CD14-positive monocyte (primary cell): Measurements from ENCODE around the gene CD302. TPM values are rescaled to one million over a fixed set of nuclear protein-coding genes. Genes with fewer than 3 reads are reported as not detected.

Experiments used
- DNase-seq, 3 donors: peaks; one replicate each; pipeline ENCODE4 v3.0.0-alpha.2; 2011 to 2022
- H2AFZ ChIP-seq: 2 replicates; pipeline ENCODE4 v1.6.0; 2012; ENCODE audit warnings: mild to moderate bottlenecking, low read depth, low read length, inconsistent platforms; ENCODE audit not compliant: insufficient read depth, poor library complexity, severe bottlenecking
- H3K27ac ChIP-seq, 2 donors: 1 replicate in 1 of 2; 2 replicates in 1 of 2; pipeline ENCODE4 v1.5.1; 2012 to 2013; ENCODE audit warnings: low read length in 2 of 2, control low read depth in 1 of 2, inconsistent platforms in 1 of 2, low read depth in 1 of 2, mild to moderate bottlenecking in 1 of 2
- H3K27me3 ChIP-seq, 2 donors: one replicate each; pipeline versions ENCODE4 v1.6.0 to v1.6.1; 2011 to 2013; ENCODE audit warnings: low read length in 2 of 2; ENCODE audit not compliant: control insufficient read depth in 2 of 2, insufficient read depth in 2 of 2
- H3K36me3 ChIP-seq, 2 donors: replicated peaks in 1 of 2; 1 replicate in 1 of 2; 2 replicates in 1 of 2; pipeline versions ENCODE4 v1.5.1 to v1.6.1; 2012 to 2013; ENCODE audit warnings: low read length in 2 of 2, control low read depth in 1 of 2, inconsistent platforms in 1 of 2, mild to moderate bottlenecking in 1 of 2; ENCODE audit not compliant: insufficient read depth in 2 of 2, control insufficient read depth in 1 of 2
- H3K4me1 ChIP-seq, 2 donors: 1 replicate in 1 of 2; 2 replicates in 1 of 2; pipeline versions ENCODE4 v1.5.1 to v1.6.1; 2012 to 2013; ENCODE audit warnings: low read length in 2 of 2, control low read depth in 1 of 2, inconsistent platforms in 1 of 2, mild to moderate bottlenecking in 1 of 2, moderate library complexity in 1 of 2; ENCODE audit not compliant: insufficient read depth in 2 of 2, control insufficient read depth in 1 of 2
- H3K4me2 ChIP-seq: replicated peaks from 2 replicates; pipeline ENCODE3; 2012; ENCODE audit warnings: low read length, moderate library complexity, mild to moderate bottlenecking; ENCODE audit not compliant: poor library complexity, severe bottlenecking; ENCODE audit errors: extremely low read depth
- H3K4me3 ChIP-seq, 3 experiments: fragments of 200-600 bp in 1 of 3; sonication (generic) in 1 of 3; replicated peaks in 1 of 3; 1 replicate in 2 of 3; 2 replicates in 1 of 3; pipeline ENCODE4 v1.5.1; 2011 to 2013; ENCODE audit warnings: low read length in 3 of 3, mild to moderate bottlenecking in 3 of 3, control low read depth in 2 of 3, low read depth in 2 of 3, inconsistent platforms in 1 of 3, moderate library complexity in 1 of 3
- H3K79me2 ChIP-seq: 2 replicates; pipeline ENCODE4 v1.6.0; 2012; ENCODE audit warnings: mild to moderate bottlenecking, control low read depth, inconsistent platforms, low read length, moderate library complexity; ENCODE audit not compliant: insufficient read depth
- H3K9ac ChIP-seq: 2 replicates; pipeline ENCODE4 v1.6.0; 2017; ENCODE audit warnings: low read length, mild to moderate bottlenecking; ENCODE audit not compliant: insufficient read depth, poor library complexity, severe bottlenecking
- H3K9me3 ChIP-seq, 2 donors: replicated peaks in 1 of 2; 1 replicate in 1 of 2; 2 replicates in 1 of 2; pipeline versions ENCODE4 v1.5.1 to v1.6.1; 2012 to 2013; ENCODE audit warnings: low read length in 2 of 2, control low read depth in 1 of 2; ENCODE audit not compliant: control insufficient read depth in 1 of 2, insufficient read depth in 1 of 2
- H4K20me1 ChIP-seq: 2 replicates; pipeline ENCODE4 v1.6.0; 2012; ENCODE audit warnings: mild to moderate bottlenecking, low read length, control low read depth, moderate library complexity; ENCODE audit not compliant: insufficient read depth
- H3K27ac Mint-ChIP-seq, 7 donors: one replicate each; pipeline ENCODE4 v1.8.0; 2020; ENCODE audit warnings: mild to moderate bottlenecking in 7 of 7, mixed read lengths in 7 of 7, moderate library complexity in 6 of 7, inconsistent platforms in 2 of 7
- H3K27me3 Mint-ChIP-seq, 3 donors: one replicate each; pipeline ENCODE4 v1.8.0; 2021 to 2022; ENCODE audit warnings: low read depth in 3 of 3, mild to moderate bottlenecking in 3 of 3, mixed read lengths in 3 of 3, moderate library complexity in 3 of 3, inconsistent platforms in 1 of 3
- H3K36me3 Mint-ChIP-seq, 2 donors: one replicate each; pipeline ENCODE4 v1.8.0; 2020; ENCODE audit warnings: mixed read lengths in 2 of 2, inconsistent platforms in 1 of 2, mild to moderate bottlenecking in 1 of 2
- H3K4me1 Mint-ChIP-seq: one replicate; pipeline ENCODE4 v1.8.0; 2020; ENCODE audit warnings: mild to moderate bottlenecking, mixed read lengths
- H3K4me3 Mint-ChIP-seq, 2 donors: one replicate each; pipeline ENCODE4 v1.8.0; 2020; ENCODE audit warnings: mild to moderate bottlenecking in 2 of 2, mixed read lengths in 2 of 2, moderate library complexity in 1 of 2
- H3K9me3 Mint-ChIP-seq, 7 donors: one replicate each; pipeline ENCODE4 v1.8.0; 2020 to 2022; ENCODE audit warnings: mixed read lengths in 7 of 7, mild to moderate bottlenecking in 6 of 7, moderate library complexity in 6 of 7, inconsistent platforms in 2 of 7
- WGBS: methylation state at CpG from one replicate; pipeline ENCODE4 v1.1.5; 2013; ENCODE audit warnings: missing lambda C conversion rate; ENCODE audit not compliant: insufficient coverage; 5-methylcytosine and 5-hydroxymethylcytosine counted together
- intact Hi-C, 2 donors: fragments of 100-400 bp; cut with micrococcal nuclease; formaldehyde crosslinking; loops; one replicate each; pipeline versions ENCODE4 v1.15.0 to v1.15.1; 2023
- polyA plus RNA-seq, 3 donors: library from polyadenylated mRNA; depleted of rRNA in 1 of 3; unstranded in 2 of 3; stranded (reverse) in 1 of 3; fragments of 300-500 nt in 2 of 3; fragments of >200 nt in 1 of 3; fragmentation: Illumina TruSeq in 2 of 3; gene quantifications; 1 replicate in 2 of 3; 2 replicates in 1 of 3; pipeline ENCODE4 v1.2.3, GENCODE V29; 2012 to 2021
- TF ChIP-seq, protein P1 (sequence below): fragments of 200-600 bp; IDR thresholded peaks from one replicate; pipeline ENCODE4 v1.8.0; 2022; ENCODE audit warnings: antibody characterized with exemption, mild to moderate bottlenecking

The CD302 gene
- polyA plus RNA-seq, 3 donors, result 90.3 to 214 (median 146) TPM

GRCh38 chr2:159769147-159769546 is 28.9 kb downstream of the CD302 start:
- no peak overlapping the region for H3K9ac ChIP-seq
- no peaks in the 10 kb centered on the region for H3K27me3 Mint-ChIP-seq
- TF ChIP-seq, protein P1, sequence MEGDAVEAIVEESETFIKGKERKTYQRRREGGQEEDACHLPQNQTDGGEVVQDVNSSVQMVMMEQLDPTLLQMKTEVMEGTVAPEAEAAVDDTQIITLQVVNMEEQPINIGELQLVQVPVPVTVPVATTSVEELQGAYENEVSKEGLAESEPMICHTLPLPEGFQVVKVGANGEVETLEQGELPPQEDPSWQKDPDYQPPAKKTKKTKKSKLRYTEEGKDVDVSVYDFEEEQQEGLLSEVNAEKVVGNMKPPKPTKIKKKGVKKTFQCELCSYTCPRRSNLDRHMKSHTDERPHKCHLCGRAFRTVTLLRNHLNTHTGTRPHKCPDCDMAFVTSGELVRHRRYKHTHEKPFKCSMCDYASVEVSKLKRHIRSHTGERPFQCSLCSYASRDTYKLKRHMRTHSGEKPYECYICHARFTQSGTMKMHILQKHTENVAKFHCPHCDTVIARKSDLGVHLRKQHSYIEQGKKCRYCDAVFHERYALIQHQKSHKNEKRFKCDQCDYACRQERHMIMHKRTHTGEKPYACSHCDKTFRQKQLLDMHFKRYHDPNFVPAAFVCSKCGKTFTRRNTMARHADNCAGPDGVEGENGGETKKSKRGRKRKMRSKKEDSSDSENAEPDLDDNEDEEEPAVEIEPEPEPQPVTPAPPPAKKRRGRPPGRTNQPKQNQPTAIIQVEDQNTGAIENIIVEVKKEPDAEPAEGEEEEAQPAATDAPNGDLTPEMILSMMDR, result no peak
- H3K4me1 ChIP-seq, result no peaks in the 10 kb centered on the region
- no CpG with 5 or more reads among the region's 3 CpGs for WGBS
- H3K27ac ChIP-seq, result peak overlapping the region in 1 of 2 donors; percentile 24
- H3K4me1 Mint-ChIP-seq, result no peaks in the 10 kb centered on the region
- DNase-seq, result no peak
- no peaks in the 10 kb centered on the region for H3K9me3 ChIP-seq
- no peak overlapping the region for H3K4me2 ChIP-seq
- H3K79me2 ChIP-seq, result peaks cover 36% of the 10 kb centered on the region
- no peaks in the 10 kb centered on the region for H3K9me3 Mint-ChIP-seq
- no peaks in the 10 kb centered on the region for H3K27me3 ChIP-seq
- H3K36me3 Mint-ChIP-seq, result peaks cover 57 to 60% of the 10 kb centered on the region in 2 donors
- peak overlapping the region in 2 of 7 donors; percentile 51 to 60 for H3K27ac Mint-ChIP-seq
- H3K4me3 Mint-ChIP-seq, result no peak overlapping the region
- H4K20me1 ChIP-seq, result peaks cover 96% of the 10 kb centered on the region
- H2AFZ ChIP-seq, result no peak overlapping the region
- no peak overlapping the region for H3K4me3 ChIP-seq
- H3K36me3 ChIP-seq, result peaks cover 62 to 94% of the 10 kb centered on the region in 2 donors
- intact Hi-C loops, result no loop called here

DNA sequence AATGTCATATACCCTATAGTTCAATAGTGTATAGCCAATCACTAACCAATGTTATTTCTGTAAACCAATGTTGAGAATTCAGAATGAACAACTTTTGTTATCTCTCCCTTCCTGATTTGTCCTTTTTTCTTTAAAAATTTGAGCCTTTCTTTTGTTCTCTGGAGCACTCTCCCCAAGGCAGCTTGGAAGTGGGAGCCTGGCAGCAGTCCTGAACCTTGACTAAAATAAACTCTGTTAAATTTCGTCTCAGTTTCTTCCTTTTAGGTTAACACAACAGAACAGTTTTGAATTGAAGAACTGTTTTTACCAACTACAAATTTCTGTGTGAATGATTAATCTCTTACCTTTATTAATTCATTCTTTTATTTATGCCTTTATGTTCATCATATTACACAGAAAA is 35.9 kb downstream of the CD302 start:
- Histone ChIP-seq H3K27me3 (no peaks in the 10 kb centered on the region), H3K4me1 (no peaks in the 10 kb centered on the region), H4K20me1 (peaks cover 98% of the 10 kb centered on the region), H3K4me2 (no peak overlapping the region), H3K4me3 (no peak overlapping the region), H3K9ac (no peak overlapping the region), H3K9me3 (no peaks in the 10 kb centered on the region), H3K79me2 (peaks cover 84% of the 10 kb centered on the region), H3K27ac (no peak overlapping the region), H3K36me3 (peaks cover 84 to 100% of the 10 kb centered on the region in 2 donors), H2AFZ (no peak overlapping the region)
- TF ChIP-seq, protein P1, result no peak
- Mint-ChIP-seq H3K27me3 (no peaks in the 10 kb centered on the region), H3K4me1 (no peaks in the 10 kb centered on the region), H3K9me3 (no peaks in the 10 kb centered on the region), H3K4me3 (no peak overlapping the region), H3K27ac (peak overlapping the region in 4 of 7 donors; percentile 38 to 70 (median 57)), H3K36me3 (peaks cover 57 to 61% of the 10 kb centered on the region in 2 donors)
- no peak for DNase-seq
- no CpG with 5 or more reads among the region's 1 CpG for WGBS
- intact Hi-C loops, result no loop called here
